DMS79 treated with DMSO at 0.1 percent for 48 hours (cell line): ENCODE measurements around the gene LRG1.
"Not testable (repeated sequence)": the region's sequence is repeated elsewhere in the genome, so short reads cannot be mapped to it uniquely, and the experiment has no call there.

Experiments used
- DNase-seq: peaks from one replicate; lab custom pipeline; 2025; lab: John Stamatoyannopoulos, UW

The LRG1 gene

DNA sequence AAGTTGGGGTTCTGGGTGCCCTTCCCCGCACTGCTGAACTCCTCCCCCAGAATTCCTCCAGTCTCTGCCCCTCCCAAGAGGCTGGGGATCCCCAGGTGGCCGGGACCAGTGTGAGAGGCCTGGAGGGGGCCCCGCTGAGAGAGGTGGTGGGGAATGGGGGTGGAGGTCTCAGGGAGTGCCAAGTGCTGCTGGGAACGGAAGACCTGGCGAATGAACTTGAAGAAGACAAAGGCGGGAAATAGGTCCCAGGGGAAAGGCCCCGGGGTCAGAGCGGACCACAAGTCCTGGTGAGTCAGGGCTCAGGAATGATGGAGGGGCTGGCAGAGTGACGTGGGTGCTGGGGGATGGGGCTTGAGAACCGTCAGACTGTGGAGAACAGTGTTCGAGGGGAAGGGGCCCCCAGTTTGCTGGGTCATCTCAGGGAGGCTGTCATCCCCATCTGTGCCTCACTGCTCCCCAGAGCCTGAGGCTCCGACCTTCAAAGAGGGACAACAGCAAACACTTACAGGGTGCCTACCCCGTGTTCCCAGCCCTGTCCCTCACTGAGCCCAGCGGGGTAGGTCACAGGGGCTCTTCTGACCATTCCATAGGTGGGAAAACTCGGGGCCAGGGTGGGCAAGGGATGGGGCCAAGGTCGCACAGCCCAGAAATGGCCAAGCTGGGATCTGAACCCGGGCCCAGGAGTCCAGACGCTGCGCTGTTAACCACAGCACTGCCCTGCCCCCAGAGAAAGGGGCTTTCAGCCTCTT is 35.6 kb upstream of the LRG1 start:
- DNase-seq = peak; percentile 6

DNA sequence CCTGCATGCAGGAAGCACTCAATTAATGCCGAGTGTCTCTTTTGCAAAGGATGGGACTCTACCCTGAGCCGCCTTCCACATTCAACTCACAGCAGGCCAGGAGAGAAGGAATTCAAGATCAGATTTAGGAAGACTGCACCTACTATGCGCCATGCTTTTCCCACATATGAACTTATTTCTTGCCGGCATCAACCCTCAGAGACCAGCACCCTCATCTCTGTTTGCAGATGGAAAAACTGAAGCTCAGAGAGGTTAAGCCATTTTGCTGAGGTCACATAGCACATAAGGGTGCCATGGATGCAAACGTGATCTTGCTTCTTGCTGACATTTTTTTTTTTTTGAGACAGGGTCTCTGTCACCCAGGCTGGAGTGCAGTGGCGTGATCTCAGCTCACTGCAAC is 33.8 kb upstream of the LRG1 start:
- no peak for DNase-seq

DNA sequence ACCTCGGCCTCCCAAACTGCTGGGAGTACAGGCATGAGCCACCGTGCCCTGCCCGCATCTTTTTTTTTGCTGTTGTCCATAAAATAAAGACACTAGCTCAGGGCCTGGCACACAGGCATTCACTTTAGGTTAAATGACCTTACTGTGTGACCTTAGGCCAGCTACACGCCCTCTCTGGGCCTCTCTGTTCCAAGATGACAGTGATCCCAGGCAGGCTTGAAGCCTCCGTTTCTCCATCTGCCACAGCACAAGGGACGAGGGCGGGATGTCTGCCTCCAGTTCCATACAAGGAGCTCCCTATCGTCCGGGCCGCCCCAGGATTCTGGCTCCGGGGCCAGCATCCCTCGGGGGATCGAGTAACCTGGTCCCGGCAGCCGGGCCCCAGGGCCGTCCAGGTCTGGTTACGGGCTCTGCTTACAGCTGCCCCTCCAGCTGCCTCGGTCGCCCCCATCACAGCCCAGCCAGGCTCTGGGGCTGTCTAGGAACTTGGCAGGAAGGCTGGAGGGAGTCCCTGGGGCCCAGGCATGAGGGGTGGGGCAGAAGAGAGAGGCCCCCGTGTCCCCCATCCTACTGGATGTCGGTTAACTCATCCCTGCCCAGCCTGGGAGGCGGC is 31.6 kb upstream of the LRG1 start:
- DNase-seq = no peak

DNA sequence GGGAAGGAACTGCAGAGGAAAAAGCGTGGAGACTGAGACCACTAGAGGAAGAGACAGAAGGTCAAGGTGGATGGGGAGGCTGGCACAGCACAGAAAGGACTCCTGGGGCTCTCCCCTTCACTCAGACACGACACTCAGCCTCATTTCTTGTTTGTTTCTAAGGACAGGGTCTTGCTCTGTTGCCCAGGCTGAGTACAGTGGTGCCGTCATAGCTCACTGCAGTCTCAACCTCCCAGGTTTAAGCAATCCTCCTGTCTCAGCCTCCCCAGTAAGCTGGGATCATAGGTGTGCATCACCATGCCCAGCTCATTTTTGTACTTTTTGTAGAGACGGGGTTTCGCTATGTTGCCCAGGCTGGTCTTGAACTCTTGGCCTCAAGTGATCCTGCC is 31.1 kb upstream of the LRG1 start:
- DNase-seq = no peak

DNA sequence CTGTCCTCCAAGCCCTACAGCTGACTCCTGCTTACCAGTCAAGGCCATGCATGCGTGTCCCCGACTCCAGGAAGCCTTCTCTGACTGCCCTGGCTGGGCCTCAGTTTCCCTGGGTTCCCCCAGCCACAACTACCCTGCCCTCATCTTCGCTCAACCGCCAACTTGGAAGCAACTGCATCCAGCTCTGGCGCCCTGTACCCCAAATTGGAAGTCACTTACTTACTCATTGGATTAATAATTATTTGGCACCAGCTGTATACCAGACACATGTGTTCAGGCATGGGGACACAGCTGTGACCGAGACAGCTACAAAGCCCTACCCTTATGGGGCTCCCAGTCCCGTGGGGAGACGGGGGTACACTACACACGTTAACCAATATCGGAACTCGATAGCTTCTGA is 30.6 kb upstream of the LRG1 start:
- DNase-seq = no peak

DNA sequence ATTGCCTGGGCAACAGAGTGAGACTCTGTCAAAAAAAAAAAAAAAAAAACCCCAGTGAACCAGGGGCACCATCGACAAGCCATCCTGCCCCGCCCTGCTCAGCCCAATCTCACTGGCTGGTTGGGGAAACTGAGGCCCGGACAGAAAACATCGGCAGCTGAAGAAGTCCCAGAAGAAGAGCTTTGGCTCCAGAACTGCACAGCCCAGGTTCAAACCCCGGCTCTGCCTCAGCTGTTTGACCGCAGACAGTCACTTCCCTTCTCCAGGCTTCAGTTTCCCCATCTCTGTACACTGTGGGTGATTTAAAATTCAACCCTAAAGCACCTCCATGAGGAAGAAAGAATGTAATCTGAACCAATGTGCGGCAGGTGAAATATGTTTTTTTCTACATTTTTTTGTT is 29.1 kb upstream of the LRG1 start:
- DNase-seq = no peak

DNA sequence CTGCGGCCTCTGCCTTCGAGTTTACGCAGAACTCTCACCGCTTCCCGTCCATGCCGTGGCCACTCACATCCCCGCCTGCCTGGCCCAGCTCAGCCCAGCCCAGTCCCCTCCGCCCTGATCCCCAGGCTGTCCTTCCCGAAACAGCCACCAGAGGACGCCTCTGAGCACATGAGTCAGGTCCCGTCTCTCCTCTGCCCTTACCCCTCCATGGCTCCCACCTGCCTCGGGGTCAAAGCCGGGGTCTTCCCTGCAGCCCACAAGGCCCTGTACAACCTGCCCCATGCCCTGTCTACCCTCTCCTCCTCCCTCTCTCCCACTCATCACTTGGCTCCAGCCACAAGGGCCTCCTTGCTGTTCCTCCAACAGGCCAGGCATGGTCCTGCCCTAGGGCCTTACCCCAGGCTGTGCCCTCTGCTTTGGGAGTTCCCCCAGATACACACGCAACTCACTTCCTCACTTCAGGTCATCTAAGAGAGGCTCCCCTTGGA is 27.8 kb upstream of the LRG1 start:
- DNase-seq = no peak

DNA sequence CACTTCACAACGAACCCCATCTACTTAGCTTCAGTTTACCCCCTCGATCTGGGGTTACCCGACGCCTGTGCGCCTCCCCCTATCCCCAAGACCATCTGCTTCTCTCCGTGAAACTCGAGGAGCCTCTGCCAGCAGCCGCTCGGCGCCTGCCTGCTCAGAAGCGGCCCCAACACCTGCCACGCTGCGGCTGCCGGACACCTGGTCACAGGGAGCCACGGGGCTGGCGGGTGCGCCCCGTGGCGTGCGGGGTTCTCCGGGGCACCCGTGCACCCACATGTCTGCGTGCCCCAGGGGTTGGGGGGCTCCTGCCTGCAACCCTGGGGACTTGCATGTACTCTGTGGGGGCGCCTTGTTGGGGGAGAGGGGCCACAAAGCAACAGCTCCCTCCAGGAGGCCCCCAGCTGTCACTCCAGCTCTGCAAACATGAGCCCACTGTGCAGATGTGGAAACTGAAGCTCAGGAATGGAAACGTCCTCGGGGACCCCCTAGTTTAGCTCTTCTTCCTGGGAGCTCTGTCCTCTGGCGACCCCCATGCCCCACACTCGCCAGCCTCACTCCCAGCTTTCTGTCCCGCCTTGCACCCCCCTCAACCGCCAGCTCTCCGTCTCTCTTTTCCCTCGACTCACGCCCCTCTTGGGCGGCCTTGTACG is 26.7 kb upstream of the LRG1 start:
- DNase-seq = peak; percentile 30

DNA sequence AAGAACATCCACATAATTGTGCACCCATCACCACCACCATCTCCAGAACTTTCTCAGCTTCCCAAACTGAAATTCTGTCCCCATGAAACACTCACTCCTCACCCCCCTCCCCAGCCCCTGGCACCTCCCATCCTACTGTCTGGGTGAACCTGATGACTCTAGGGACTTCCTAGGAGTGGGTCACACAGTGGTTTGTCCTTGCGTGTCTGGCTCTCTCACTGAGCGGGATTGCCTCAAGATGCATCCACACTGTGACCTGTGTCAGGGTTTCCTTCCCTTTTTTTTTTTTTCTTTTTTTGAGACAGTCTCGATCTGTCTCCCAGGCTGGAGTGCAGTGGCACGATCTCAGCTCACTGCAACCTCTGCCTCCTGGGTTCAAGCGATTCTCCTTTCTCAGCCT is 23.7 kb upstream of the LRG1 start:
- not testable (repeated sequence) for DNase-seq

DNA sequence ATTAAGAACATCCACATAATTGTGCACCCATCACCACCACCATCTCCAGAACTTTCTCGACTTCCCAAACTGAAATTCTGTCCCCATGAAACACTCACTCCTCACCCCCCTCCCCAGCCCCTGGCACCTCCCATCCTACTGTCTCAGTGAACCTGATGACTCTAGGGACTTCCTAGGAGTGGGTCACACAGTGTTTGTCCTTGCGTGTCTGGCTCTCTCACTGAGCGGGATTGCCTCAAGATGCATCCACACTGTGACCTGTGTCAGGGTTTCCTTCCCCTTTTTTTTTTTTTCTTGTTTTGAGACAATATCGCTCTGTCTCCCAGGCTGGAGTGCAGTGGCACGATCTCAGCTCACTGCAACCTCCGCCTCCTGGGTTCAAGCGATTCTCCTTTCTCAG is 22.2 kb upstream of the LRG1 start:
- not testable (repeated sequence) for DNase-seq

DNA sequence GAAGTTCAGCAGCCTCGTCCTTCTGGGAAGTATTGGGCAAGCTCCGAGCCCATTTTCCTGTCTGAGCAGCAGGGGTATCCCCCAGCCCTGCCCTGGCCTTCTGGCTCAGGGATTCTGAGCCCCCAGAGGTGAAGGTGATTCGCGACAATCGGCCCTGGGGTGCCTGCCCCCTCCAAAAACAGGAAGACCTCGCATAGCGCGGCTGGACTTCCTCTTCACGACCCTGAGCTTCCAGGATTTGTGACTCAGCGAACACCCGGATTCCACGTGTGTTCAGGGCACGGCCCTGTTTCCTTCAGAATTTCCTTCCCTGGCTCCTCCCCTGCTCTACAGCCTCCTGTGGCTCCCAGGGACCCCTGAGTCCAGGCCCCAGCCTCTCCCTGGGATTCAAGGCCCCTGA is 19.7 kb upstream of the LRG1 start, which contains the start of gene SEMA6B:
Gene SEMA6B (minus strand): TSS at position 116 of the 400 bp plus-strand sequence. CDS start 1,227 bp downstream, outside the sequence.
- no peak for DNase-seq

DNA sequence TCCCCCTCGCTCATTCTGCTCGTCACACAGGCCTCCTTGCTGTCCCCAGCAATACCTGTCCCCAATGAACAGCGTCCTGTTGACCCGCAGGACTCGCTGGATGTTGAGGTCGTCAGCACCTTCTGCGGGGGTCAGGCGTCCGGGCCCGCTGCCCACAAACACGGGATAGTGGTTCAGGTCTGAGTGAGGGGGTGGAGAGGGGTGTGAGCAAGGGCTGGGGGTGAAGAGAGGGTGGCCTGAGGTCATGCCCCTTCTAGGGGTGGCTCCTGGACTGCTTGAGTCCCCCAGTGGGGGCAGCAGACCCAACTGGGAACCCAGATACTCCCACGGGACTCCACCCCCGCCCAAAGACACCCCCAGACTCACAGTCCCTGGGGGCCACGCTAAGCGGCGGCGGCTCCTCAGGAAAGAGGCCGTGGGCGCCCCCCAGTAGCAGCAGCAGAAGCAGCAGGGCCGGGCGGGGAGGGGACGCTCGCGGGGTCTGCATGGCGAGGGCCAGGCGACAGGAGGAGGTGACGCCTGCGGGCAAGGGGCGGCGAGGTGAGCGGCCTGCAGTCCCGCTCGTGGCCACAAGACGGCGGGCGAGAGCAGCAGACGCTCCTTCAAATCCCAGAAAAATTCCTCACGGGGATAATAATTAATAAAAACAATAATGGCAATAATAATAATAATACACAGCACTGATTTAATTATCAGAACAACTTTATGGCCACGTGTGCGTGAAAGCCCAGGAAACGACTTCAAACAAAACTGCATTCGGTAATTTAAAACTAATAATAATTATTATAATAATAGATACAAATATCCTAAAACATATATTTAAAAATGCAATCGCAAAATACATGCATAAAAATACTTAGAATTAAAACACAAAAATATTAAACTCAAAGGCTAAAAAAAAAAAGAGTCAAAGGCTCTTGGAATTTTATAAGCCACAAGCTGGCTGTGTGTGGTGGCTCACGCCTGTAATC is 18.4 kb upstream of the LRG1 start:
- peak; percentile 13 for DNase-seq

DNA sequence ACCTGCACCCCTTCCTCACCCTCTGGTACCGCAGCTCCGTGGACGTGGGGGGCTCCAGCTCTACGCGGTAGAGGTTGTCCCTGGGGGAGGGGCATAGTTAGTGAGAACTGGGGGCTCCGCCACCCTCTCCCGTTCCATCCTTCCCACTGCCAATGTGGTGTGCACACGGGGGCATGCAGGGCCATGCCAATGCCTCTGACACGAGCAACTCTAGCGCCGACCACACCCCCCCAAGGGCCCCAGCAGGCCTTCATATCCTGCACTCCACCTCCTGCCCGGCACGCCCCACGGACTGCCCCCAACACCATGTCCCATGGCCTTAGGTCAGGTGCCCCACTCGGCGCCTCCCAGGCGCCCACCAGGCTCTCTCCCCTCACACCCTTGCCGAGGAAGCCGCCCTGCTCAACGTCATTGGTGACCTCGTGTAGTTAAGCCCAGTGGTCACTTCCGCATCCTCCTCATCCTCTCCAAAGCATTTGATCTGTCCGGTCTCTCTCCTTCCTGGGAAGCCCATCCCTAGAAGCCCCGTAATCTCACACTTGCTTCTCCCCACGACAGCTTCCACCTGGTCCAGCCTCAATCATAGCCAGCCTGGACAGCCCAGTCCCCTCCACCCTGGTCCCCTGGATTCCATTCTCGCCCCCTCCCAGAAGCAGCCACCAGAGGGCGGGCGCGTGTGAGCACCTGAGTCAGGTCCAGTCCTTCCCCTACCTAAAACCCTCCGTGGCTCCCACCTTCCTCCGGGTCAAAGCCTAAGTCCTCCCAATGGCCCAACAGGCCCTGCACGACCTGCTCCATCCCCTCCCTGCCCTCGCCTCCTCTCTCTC is 17.5 kb upstream of the LRG1 start:
- DNase-seq = no peak

DNA sequence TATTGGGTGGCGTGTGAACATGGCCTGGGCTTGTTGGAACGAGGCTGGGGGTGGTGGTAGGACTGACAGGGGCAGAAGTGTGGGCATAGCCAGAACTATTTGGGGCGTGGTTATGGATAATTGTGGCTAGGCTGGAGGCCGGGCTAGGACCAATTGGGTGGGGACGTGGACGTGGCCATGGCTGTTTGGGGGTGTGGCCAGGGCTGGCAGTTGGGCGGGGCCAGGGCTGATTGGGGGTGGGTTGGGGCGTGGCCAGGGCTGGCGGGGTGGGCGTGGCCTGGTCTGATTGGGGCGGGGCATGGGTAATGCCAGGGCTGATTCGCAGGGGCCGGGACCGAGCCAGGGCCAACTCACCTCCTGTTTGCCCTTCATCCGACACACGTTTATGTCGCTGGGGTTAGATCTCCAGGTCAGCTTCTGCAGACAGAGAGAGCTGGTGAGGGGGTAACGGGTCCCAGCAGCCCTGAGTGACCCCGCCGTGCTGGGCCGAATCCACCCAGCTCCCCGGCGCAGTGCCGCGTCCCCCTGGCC is 16.8 kb upstream of the LRG1 start:
- no peak for DNase-seq

DNA sequence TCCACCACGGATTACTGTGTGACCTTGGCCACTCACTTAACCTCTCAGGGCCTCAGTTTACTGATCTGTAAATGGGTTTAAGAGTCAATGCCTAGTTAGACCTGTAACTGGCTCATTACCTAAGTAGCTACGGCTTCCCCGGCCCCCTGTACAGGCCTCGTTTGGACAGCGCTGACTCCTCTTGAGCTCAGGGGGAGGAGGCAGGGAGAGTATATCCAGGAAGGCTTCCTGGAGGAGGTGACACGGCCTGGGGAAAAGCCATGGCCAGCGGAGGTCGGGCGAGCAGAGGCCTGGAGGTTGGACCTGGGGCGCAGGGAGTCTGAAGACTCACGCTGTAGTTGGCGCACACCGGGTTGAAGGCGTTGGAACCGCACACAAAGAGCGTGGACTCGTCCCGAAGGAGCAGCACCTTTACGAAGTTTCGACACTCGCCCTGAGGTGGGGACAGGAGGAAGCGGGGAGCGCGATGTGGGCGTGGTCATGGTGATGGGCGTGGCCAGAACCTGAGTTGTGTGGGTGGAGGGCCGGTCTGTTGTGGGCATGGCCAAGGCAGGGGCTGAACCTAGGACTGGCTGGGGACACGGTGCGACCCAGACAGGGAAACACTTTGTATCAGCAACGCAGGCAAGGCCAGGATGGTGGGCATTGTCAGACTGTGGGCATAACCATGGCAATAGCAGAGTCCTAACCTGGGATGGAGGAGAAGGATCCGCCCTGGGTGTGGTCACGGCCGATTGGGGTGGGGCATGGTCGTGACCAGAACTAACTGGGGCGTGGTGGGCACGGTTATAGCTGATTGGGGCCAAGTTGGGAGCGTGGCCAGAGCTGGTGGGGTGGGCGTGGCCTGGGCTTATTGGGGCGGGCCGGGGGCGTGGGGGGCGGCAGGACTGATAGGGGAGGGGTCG is 16.1 kb upstream of the LRG1 start:
- no peak for DNase-seq

DNA sequence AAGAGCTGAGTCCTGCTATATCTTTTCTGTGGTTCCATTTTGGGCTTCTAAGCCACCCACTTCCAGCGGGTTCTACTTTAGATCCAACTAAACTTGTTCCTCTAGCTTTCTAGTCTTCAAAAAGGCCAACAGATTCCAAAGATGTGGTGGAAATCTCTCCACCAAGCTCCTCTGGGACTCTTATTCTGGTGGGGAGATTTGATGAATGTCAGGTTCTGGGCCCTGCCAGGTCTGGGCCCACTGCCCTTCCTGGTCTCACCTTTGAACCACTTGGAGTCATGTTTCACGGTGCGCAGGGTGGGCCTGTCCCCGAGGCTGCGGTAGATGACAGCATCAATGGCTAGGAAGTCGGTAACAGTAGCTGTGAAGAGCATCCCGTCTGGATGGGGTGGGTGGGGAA is 14.9 kb upstream of the LRG1 start:
- no peak for DNase-seq

DNA sequence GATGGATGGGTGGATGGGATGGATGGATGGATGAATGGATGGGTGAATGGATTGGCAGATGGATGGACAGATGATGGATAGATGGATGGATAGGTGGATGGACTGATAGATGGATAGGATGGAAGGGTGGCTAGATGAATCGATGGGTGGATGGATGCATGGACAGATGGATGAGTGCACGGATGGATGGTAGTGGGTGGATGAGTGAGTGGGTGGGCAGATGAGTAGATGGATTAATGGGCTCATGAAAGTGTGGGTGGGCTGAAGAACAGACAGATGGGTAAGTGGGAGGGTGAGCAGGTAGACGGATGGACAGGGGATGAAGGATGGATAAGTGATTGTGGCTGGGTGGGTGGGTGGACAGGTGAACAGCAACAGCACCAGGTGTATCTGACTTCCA is 13.9 kb upstream of the LRG1 start:
- DNase-seq = no peak

DNA sequence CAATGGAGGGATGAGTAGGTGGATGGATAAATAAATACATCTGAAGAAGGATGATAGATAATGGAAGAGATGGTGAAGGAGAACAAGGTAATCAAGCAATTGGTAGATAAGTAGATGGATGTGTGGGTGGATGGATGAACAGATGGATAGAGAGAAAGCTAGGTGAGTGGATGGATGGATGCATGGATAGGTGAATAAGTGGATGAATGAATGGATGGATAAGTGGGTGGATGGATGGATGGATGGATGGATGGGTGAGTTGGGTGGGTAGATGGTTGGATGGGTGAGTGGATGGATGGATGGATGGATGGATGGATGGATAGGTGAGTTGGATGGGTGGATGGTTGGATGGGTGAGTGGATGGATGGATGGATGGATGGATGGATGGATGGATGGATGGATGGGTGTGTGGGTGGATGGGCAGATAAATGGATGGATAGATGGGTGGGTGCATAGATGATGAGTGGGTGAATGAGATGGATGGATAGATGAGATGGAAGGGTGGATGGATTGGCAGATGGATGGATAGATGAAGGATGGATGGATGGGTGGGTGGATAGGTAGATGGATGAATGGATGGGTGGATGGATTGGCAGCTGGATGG is 13.4 kb upstream of the LRG1 start:
- no peak for DNase-seq

DNA sequence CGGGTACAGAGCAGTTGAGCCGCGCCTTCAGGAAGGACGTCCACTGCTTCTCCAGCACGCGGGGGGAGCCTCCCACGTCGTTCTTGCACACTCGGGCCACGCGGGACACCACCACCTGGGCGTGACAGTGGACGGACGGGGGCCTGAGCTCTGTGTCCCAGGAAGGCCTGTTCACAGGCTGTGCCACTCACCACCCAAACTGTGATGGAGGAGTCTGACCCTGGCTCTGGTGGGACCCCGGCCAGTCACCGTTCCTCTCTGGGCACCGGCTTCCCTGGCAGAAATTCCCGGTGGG is 12.6 kb upstream of the LRG1 start:
- DNase-seq = no peak
